ENCODE measurements around the gene HECTD4. TPM values are rescaled to one million over a fixed set of nuclear protein-coding genes. Genes with fewer than 3 reads are reported as not detected.

Gene HECTD4
- total RNA-seq, 1 experiment from 2014 or later: 37.4 TPM

DNA sequence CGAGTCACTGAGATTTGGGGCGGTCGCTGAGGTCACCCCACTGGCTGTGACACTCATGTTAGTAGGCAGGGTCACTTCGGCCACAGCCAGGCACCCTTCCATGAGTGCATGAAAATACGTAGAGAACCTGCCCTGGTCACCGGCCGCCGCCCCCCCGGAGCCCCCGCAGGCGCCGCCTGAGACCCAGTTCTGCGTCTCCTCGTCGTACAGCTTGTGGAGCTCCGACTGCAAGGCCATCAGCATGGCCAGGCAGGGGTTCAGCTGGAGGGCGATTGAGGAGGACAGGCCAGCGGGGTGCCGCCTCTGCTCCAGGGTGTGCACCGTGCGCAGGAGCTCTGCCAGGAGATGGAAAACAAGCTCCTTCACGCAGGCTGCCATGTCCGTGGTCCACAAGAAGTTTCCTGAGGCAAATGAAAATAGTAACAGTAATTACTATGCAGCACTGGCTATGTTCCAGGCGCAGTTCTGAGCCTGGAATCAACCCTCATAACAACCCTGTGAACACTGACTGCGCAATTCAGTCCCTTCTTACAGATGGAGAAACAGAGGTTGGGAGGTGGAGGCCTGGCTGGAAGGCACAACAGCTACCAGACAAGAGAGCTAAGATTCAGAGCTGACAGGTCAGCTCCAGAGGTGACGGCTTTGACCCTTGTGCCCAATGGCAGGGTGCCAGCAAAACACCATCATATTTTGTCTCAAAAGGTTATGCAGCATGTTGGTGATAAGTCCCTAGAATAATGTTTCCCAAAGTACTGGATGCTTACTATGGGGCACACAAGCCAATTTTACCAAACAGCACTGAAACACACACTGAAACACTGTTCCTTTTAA is 196.9 kb downstream of the HECTD4 start:
- ChIA-PET CTCF (no interaction called here), POLR2A (ENCODE audit: unreplicated experiment) (no interaction called here)
- H3K9me3 ChIP-seq (ENCODE audit: insufficient read depth, low read depth): no peaks in the 10 kb centered on the region
- BruUV-seq (replicated peaks): no TSS peak
- H3K36me3 ChIP-seq (ENCODE audit: low read depth): no peaks in the 10 kb centered on the region
- no peaks in the 10 kb centered on the region for H3K9me2 ChIP-seq (ENCODE audit: insufficient read depth)
- H3K4me2 ChIP-seq: no peak overlapping the region
- DNase-seq: no peak
- no peaks in the 10 kb centered on the region for H3K4me1 ChIP-seq (replicated peaks; ENCODE audit: insufficient read depth)
- no peak overlapping the region for H3K4me3 ChIP-seq
- no peak overlapping the region for H3K27ac ChIP-seq
- H2AFZ ChIP-seq: no peak overlapping the region
- no peaks in the 10 kb centered on the region for H4K20me1 ChIP-seq (ENCODE audit: insufficient read depth)
- no peaks in the 10 kb centered on the region for H3K79me2 ChIP-seq (ENCODE audit: low read depth)
- TF ChIP-seq, protein P1, sequence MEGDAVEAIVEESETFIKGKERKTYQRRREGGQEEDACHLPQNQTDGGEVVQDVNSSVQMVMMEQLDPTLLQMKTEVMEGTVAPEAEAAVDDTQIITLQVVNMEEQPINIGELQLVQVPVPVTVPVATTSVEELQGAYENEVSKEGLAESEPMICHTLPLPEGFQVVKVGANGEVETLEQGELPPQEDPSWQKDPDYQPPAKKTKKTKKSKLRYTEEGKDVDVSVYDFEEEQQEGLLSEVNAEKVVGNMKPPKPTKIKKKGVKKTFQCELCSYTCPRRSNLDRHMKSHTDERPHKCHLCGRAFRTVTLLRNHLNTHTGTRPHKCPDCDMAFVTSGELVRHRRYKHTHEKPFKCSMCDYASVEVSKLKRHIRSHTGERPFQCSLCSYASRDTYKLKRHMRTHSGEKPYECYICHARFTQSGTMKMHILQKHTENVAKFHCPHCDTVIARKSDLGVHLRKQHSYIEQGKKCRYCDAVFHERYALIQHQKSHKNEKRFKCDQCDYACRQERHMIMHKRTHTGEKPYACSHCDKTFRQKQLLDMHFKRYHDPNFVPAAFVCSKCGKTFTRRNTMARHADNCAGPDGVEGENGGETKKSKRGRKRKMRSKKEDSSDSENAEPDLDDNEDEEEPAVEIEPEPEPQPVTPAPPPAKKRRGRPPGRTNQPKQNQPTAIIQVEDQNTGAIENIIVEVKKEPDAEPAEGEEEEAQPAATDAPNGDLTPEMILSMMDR (conservative IDR thresholded peaks at IDR 0.05): no peak
- no peak for TF ChIP-seq EZH2 (IDR thresholded peaks at IDR 0.05; ENCODE audit: low read depth)
- no peaks in the 10 kb centered on the region for H3K27me3 ChIP-seq (ENCODE audit: insufficient read depth, low read depth)
- H3F3A ChIP-seq (ENCODE audit: insufficient read depth, low read depth): no peaks in the 10 kb centered on the region
- intact Hi-C loops (cut with micrococcal nuclease; ENCODE audit: unreplicated experiment): no loop called here

DNA sequence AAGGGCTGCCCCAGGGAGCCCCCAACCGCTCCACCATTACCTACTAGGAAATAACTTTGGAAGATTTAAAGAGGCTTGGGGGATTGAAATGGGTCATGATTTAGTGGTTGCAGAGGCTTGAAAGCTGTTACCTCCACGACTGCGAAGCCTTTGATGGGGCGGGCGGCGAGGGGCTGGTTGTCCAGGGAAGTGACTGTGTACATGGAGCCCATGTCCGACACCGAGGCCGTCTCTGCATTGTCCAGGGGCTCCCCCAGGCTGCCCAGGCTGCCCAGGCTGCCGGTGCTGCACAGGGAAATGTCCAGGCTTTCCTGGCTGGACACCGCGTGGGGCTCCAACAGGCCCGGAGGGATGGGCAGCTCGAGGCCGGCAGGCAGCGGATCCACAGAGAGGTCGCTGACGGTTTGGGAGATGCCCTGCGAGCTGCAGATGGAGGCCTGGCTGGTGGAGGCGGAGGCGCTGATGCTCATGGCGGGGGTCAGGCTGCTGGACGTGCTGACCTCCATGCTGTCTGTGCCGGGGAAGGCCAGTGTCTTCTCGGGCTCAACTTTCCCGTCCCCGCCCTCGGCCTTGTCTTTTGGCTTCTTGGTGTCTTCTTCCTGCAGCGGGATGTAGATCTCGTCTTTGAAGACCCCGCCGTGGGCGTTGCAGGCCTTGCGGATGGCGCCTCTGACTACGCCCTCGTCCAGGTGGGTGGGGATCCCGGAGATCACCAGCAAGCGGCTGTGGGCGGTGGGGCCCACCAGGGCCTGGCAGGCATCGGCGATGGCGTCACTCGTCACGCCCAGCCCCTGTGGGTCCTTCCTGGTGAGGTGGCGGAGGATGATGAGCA is 198.0 kb downstream of the HECTD4 start:
- H3K9me3 ChIP-seq (ENCODE audit: insufficient read depth, low read depth): no peaks in the 10 kb centered on the region
- intact Hi-C loops (cut with micrococcal nuclease; ENCODE audit: unreplicated experiment): no loop called here
- no peak overlapping the region for H2AFZ ChIP-seq
- no TSS peak for BruUV-seq (replicated peaks)
- POLR2A ChIA-PET (ENCODE audit: unreplicated experiment): no interaction called here
- H3K4me3 ChIP-seq: no peak overlapping the region
- TF ChIP-seq EZH2 (IDR thresholded peaks at IDR 0.05; ENCODE audit: low read depth): no peak
- TF ChIP-seq, protein P1 (conservative IDR thresholded peaks at IDR 0.05): no peak
- H3K36me3 ChIP-seq (ENCODE audit: low read depth): no peaks in the 10 kb centered on the region
- no peaks in the 10 kb centered on the region for H3K4me1 ChIP-seq (replicated peaks; ENCODE audit: insufficient read depth)
- no peak overlapping the region for H3K27ac ChIP-seq
- no peak overlapping the region for H3K4me2 ChIP-seq
- DNase-seq: no peak
- no peaks in the 10 kb centered on the region for H3K9me2 ChIP-seq (ENCODE audit: insufficient read depth)
- H3K79me2 ChIP-seq (ENCODE audit: low read depth): no peaks in the 10 kb centered on the region
- H4K20me1 ChIP-seq (ENCODE audit: insufficient read depth): no peaks in the 10 kb centered on the region
- CTCF ChIA-PET: no interaction called here
- no peaks in the 10 kb centered on the region for H3K27me3 ChIP-seq (ENCODE audit: insufficient read depth, low read depth)
- no peaks in the 10 kb centered on the region for H3F3A ChIP-seq (ENCODE audit: insufficient read depth, low read depth)

DNA sequence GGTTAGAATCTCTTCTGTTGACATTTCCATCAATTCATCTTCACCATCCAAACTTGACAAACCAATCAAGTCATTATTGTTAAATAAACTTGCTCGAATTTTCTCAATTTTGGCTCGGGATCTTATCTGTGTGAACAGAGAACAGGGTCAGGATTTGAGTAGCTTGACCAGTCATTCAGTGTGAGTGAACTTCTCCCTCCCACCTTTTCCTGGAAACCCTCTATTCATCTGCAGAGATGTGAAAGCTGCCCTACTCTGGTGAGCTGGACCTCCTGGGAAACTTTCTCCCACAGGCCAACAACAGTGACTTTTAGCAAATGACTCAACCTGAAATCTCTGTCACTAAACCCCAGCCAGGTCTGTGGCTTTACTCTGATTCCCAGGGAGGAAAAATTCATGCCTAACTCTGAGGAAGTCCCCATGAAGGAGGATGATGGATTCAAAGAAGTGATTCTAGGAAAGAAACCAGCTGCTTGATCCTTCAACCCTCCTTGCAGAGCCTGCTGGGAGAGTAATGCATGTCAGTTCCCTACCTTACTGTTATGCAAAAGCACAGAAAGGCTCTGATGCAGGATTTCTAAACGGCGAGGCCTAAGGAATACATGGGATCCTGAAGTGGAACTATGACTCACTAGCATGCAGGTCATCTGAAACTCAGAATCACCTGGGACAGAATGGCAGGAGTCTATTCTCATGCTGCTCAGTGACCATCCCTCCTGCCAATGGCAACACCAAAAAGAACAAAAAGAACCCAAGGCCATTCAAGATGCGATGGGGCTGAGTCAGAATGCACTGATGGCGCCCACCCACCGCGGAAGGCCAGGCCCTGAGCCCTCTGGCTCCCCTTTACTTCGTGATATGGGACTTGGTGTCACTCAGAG is 198.8 kb downstream of the HECTD4 start:
- no peaks in the 10 kb centered on the region for H3K36me3 ChIP-seq (ENCODE audit: low read depth)
- H3K4me3 ChIP-seq: no peak overlapping the region

More for the DNA sequence above, 198.8 kb downstream of the HECTD4 start:
- Histone ChIP-seq H3K9me3 (ENCODE audit: insufficient read depth, low read depth) (no peaks in the 10 kb centered on the region), H3K27ac (no peak overlapping the region), H2AFZ (no peak overlapping the region), H3K4me1 (replicated peaks; ENCODE audit: insufficient read depth) (no peaks in the 10 kb centered on the region), H4K20me1 (ENCODE audit: insufficient read depth) (no peaks in the 10 kb centered on the region), H3K4me2 (no peak overlapping the region), H3F3A (ENCODE audit: insufficient read depth, low read depth) (no peaks in the 10 kb centered on the region), H3K27me3 (ENCODE audit: insufficient read depth, low read depth) (no peaks in the 10 kb centered on the region), H3K9me2 (ENCODE audit: insufficient read depth) (no peaks in the 10 kb centered on the region), H3K79me2 (ENCODE audit: low read depth) (no peaks in the 10 kb centered on the region)
- ChIA-PET CTCF (interaction anchor here (0.6 kb wide), 1 partner anchor 1903 kb away, joined by 7 read pairs; no protein-coding TSS in a partner anchor), POLR2A (ENCODE audit: unreplicated experiment) (no interaction called here)
- TF ChIP-seq, protein P1 (conservative IDR thresholded peaks at IDR 0.05): no peak
- TF ChIP-seq EZH2 (IDR thresholded peaks at IDR 0.05; ENCODE audit: low read depth): no peak
- DNase-seq: no peak
- intact Hi-C loops (cut with micrococcal nuclease; ENCODE audit: unreplicated experiment): no loop called here
- no TSS peak for BruUV-seq (replicated peaks)

All from PC-9 (cell line).